GM13976 (cell line): Measurements from ENCODE around the gene PDXK.

ENCODE experiments used
- DNase-seq: peaks from one replicate; pipeline ENCODE4 v3.0.0; 2012; ENCODE audit warnings: low spot score
- CTCF ChIP-seq: IDR thresholded peaks from 2 replicates; pipeline ENCODE4 v1.5.1; 2012; ENCODE audit warnings: borderline replicate concordance, mild to moderate bottlenecking; ENCODE audit not compliant: insufficient read depth; ENCODE audit errors: extremely low read depth, missing control alignments, control extremely low read depth
- in situ Hi-C: fragments of 300-500 bp; cut with MboI; formaldehyde crosslinking; loops from one replicate; pipeline ENCODE4 v1.12.0; 2022; ENCODE audit warnings: low sequenced_read_pairs, mixed read lengths, inconsistent platforms; ENCODE audit not compliant: unreplicated experiment

The PDXK gene

GRCh38 chr21:43681650-43682049 lies 37.3 kb upstream of the PDXK start:
- TF ChIP-seq CTCF, result no peak
- no peak for DNase-seq
- in situ Hi-C loops, result no loop called here

GRCh38 chr21:43684424-43684823 lies 34.5 kb upstream of the PDXK start:
- in situ Hi-C loops, result no loop called here
- no peak for DNase-seq
- no peak for TF ChIP-seq CTCF

GRCh38 chr21:43686811-43687565 lies 31.9 kb upstream of the PDXK start:
- peak; percentile 15 for DNase-seq
- in situ Hi-C loops, result no loop called here
- TF ChIP-seq CTCF, result no peak

- in situ Hi-C loops, result no loop called here
- no peak for DNase-seq
- TF ChIP-seq CTCF, result no peak
Measured at GRCh38 chr21:43687566-43688399, 31.1 kb upstream of the PDXK start.

GRCh38 chr21:43688906-43689305 lies 30.0 kb upstream of the PDXK start:
- DNase-seq, result no peak
- no peak for TF ChIP-seq CTCF
- in situ Hi-C loops, result no loop called here

GRCh38 chr21:43689556-43690337 lies 29.2 kb upstream of the PDXK start:
- DNase-seq, result no peak
- in situ Hi-C loops, result no loop called here
- no peak for TF ChIP-seq CTCF
